Ovary (tissue), 3 donors: Measurements from ENCODE around the gene RTN4IP1.

Source experiments
- CTCF ChIP-seq, 3 donors: fragments of 450-650 bp in 2 of 3; fragments of 200-600 bp in 1 of 3; IDR thresholded peaks; one replicate each; pipeline versions ENCODE4 v1.5.1 to v1.8.0; 2016 to 2022; ENCODE audit warnings: antibody characterized with exemption in 3 of 3, mild to moderate bottlenecking in 1 of 3
- EP300 ChIP-seq: sonication (generic); formaldehyde crosslinking; IDR thresholded peaks from one replicate; pipeline ENCODE4 v1.6.1; 2017; ENCODE audit warnings: antibody characterized with exemption
- donor health status: DM: no; HTN: no; CAD: no.

- TF ChIP-seq CTCF (IDR thresholded peaks at IDR 0.05) (no peak), EP300 (no peak)
Observed at GRCh38 chr6:106611030-106611429, 18.3 kb downstream of the RTN4IP1 start.
